C4-2B (cell line): ENCODE measurements around the gene MATCAP1.

Experiments
- H3K27ac ChIP-seq: fragments of 450-650 bp; 2 replicates; pipeline ENCODE4 v1.5.1; 2017
- CTCF ChIP-seq: fragments of 450-650 bp; conservative IDR thresholded peaks from 2 replicates; pipeline ENCODE4 v1.5.1; 2017; ENCODE audit warnings: mild to moderate bottlenecking
- ZFX ChIP-seq: fragments of 450-650 bp; IDR thresholded peaks from 2 replicates; pipeline ENCODE4 v1.6.1; 2017

The MATCAP1 gene

GRCh38 chr16:67163999-67164558 lies 19.7 kb downstream of the MATCAP1 start:
- TF ChIP-seq CTCF, result no peak
- no peak for TF ChIP-seq ZFX

GRCh38 chr16:67163164-67163998 lies 20.4 kb downstream of the MATCAP1 start:
- no peak for TF ChIP-seq ZFX
- no peak for TF ChIP-seq CTCF
- H3K27ac ChIP-seq, result no peak overlapping the region; the same call in 1 of the 2 replicates

More at GRCh38 chr16:67163999-67164558, 19.7 kb downstream of the MATCAP1 start:
- H3K27ac ChIP-seq, result peak overlapping the region; percentile 62; the same call in 1 of the 2 replicates

GRCh38 chr16:67162506-67163163 lies 21.1 kb downstream of the MATCAP1 start:
- no peak for TF ChIP-seq CTCF
- no peak for TF ChIP-seq ZFX
- H3K27ac ChIP-seq, result peak overlapping the region; percentile 90

GRCh38 chr16:67161595-67162058 lies 22.1 kb downstream of the MATCAP1 start:
- peak overlapping the region; percentile 90 for H3K27ac ChIP-seq
- TF ChIP-seq CTCF (no peak), ZFX (no peak)

GRCh38 chr16:67158637-67159600 lies 24.8 kb downstream of the MATCAP1 start:
- H3K27ac ChIP-seq, result peak overlapping the region; percentile 90
- TF ChIP-seq ZFX (no peak), CTCF (no peak)

- TF ChIP-seq CTCF (no peak), ZFX (no peak)
- peak overlapping the region; percentile 6; the same call in 1 of the 2 replicates for H3K27ac ChIP-seq
These were observed 25.7 kb downstream of the MATCAP1 start for GRCh38 chr16:67157892-67158635.
